BLaER1 treated with 17β-estradiol and CSF1 and Interleukin-3, amounts not matched to agents 10 nM and 100 nM (cell line): Measurements from ENCODE around the gene AUH.

ENCODE experiments used
- H3K27ac ChIP-seq, 11 experiments: shearing (Covaris generic); formaldehyde crosslinking; 2 replicates each; pipeline ENCODE4 v1.8.1; 2022
- H3K27me3 ChIP-seq, 11 experiments: shearing (Covaris generic); formaldehyde crosslinking; 2 replicates each; pipeline ENCODE4 v1.8.1; 2022
- H3K36me3 ChIP-seq, 11 experiments: shearing (Covaris generic); formaldehyde crosslinking; 2 replicates each; pipeline ENCODE4 v1.8.1; 2022
- H3K4me1 ChIP-seq, 10 experiments: shearing (Covaris generic); formaldehyde crosslinking; 2 replicates each; pipeline ENCODE4 v1.8.1; 2022
- H3K4me2 ChIP-seq, 11 experiments: shearing (Covaris generic); formaldehyde crosslinking; 2 replicates each; pipeline ENCODE4 v1.8.1; 2022
- H3K4me3 ChIP-seq, 10 experiments: shearing (Covaris generic); formaldehyde crosslinking; 2 replicates each; pipeline ENCODE4 v1.8.1; 2022
- H3K9ac ChIP-seq, 11 experiments: shearing (Covaris generic); formaldehyde crosslinking; 2 replicates each; pipeline ENCODE4 v1.8.1; 2022
- H3K9me3 ChIP-seq, 11 experiments: shearing (Covaris generic); formaldehyde crosslinking; replicated peaks in 1 of 11; 2 replicates each; pipeline ENCODE4 v1.8.1; 2022
- H4K20me1 ChIP-seq, 11 experiments: shearing (Covaris generic); formaldehyde crosslinking; 2 replicates each; pipeline ENCODE4 v1.8.1; 2022
- Cebpa-rat ChIP-seq, 11 experiments: shearing (Covaris generic); IDR thresholded peaks; 2 replicates each; pipeline ENCODE4 v1.8.1; 2022

AUH gene

DNA sequence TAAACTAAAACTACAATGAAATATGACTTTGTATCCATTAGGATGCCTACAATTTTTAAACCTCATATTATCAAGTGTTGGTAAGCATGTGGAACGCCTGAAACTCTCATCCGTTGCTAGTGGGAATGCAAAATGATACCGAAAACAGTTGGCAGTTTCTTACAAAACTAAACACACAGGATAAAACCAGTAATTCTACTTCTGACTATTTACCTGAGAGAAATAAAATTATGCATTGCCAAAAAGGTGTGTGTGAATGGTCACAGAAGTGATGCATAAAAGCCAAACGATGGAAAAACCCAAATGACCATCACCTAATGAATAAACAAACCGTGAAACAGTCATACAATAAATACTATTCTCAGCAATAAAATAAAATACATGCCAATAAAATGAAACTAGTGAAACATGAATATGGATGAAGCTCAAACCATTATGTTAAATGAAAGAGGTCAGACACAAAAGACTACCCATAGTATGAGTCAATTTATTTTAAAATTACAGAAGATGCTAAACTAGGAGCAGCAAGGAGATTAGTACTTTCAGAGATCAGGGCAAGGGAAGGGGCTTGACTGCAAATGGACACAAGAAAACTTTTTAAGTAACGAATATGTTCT lies 13.4 kb downstream of the AUH start:
- no peaks in the 10 kb centered on the region for H4K20me1 ChIP-seq
- H3K27ac ChIP-seq, result no peak overlapping the region
- TF ChIP-seq Cebpa-rat (IDR thresholded peaks at IDR 0.05), result no peak
- no peak overlapping the region for H3K4me3 ChIP-seq
- H3K9me3 ChIP-seq, result no peaks in the 10 kb centered on the region
- H3K4me1 ChIP-seq, result no peaks in the 10 kb centered on the region
- no peak overlapping the region for H3K9ac ChIP-seq
- no peaks in the 10 kb centered on the region for H3K27me3 ChIP-seq
- H3K36me3 ChIP-seq, result peaks cover 4 to 63% (median 33%) of the 10 kb centered on the region in 11 experiments; a peak in 21 of 22 replicates
- H3K4me2 ChIP-seq, result no peak overlapping the region

DNA sequence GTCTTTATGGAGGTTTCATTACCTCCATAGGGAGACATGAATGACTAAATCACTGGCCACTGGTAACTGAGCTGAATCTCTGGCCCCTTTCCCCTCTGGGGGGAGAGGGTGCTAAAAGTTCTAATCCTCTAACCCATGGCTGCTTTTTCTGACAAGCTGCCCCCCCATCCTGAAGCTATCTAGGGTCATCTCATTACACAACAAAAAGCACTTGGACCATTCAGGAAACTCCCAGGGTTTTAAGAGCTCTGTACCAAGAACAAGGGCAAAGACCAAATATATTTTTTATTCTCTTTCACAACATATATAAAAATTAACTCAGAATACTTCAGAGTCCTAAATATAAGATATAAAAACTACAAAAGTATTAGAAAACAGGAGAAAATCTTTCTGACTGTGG lies 14.3 kb downstream of the AUH start:
- no peaks in the 10 kb centered on the region for H3K4me1 ChIP-seq
- TF ChIP-seq Cebpa-rat (IDR thresholded peaks at IDR 0.05), result no peak
- H3K9me3 ChIP-seq, result peaks cover 0 to 5% (median under 1%) of the 10 kb centered on the region in 11 experiments; a peak in 8 of 22 replicates
- no peaks in the 10 kb centered on the region for H4K20me1 ChIP-seq
- no peaks in the 10 kb centered on the region for H3K27me3 ChIP-seq
- H3K4me3 ChIP-seq, result no peak overlapping the region
- peaks cover 10 to 63% (median 34%) of the 10 kb centered on the region in 11 experiments for H3K36me3 ChIP-seq
- H3K27ac ChIP-seq, result no peak overlapping the region
- H3K4me2 ChIP-seq, result no peak overlapping the region
- no peak overlapping the region for H3K9ac ChIP-seq

DNA sequence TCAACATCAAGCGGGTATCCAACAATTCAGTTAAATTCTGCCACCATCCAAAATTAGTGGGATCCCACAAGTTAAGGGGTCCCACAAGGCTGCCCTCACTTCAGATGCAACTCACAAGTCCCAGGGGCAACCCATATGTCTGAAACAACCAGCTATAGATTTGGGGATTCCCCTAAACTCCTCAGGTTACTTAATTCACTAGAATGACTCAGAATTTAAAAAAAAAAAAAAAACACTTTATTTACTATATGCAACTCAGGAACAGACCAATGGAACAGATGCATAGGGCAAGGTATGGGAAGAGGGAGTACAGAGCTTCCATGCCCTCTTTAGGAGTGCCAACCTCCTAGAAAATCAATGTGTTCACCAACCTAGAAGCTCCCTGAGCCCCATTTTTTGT lies 15.1 kb downstream of the AUH start:
- H3K36me3 ChIP-seq, result peaks cover 17 to 63% (median 34%) of the 10 kb centered on the region in 11 experiments
- H3K4me2 ChIP-seq, result no peak overlapping the region
- peaks cover 0 to 12% (median 6%) of the 10 kb centered on the region in 11 experiments; a peak in 13 of 22 replicates for H3K9me3 ChIP-seq
- H3K9ac ChIP-seq, result no peak overlapping the region
- no peaks in the 10 kb centered on the region for H4K20me1 ChIP-seq
- H3K4me1 ChIP-seq, result no peaks in the 10 kb centered on the region
- H3K4me3 ChIP-seq, result no peak overlapping the region
- no peak overlapping the region for H3K27ac ChIP-seq
- no peaks in the 10 kb centered on the region for H3K27me3 ChIP-seq
- no peak for TF ChIP-seq Cebpa-rat (IDR thresholded peaks at IDR 0.05)

DNA sequence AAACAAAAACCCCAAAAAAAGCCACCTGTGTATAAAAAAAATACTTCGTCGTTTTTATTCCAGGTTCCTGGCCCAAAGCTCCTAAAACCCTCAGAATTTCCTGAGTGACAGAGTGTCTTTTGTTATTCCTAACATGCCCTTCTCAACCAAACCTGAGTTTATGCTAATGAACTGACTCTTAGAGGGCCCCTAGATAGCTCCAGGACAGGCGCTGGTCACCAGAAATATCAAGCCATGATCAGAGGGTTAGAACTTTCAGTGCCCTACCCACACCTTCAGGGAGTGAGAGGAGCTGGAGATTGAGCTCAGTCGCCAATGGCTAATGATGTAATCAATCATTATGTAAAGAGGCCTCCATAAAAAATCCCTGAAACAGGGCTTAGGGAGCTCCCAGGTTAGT lies 15.7 kb downstream of the AUH start:
- peaks cover 22 to 63% (median 34%) of the 10 kb centered on the region in 11 experiments for H3K36me3 ChIP-seq
- no peaks in the 10 kb centered on the region for H4K20me1 ChIP-seq
- H3K4me1 ChIP-seq, result no peaks in the 10 kb centered on the region
- H3K9ac ChIP-seq, result no peak overlapping the region
- TF ChIP-seq Cebpa-rat (IDR thresholded peaks at IDR 0.05), result no peak
- no peak overlapping the region for H3K4me2 ChIP-seq
- H3K4me3 ChIP-seq, result no peak overlapping the region
- no peak overlapping the region for H3K27ac ChIP-seq
- peaks cover 0 to 14% (median 6%) of the 10 kb centered on the region in 11 experiments; a peak in 13 of 22 replicates for H3K9me3 ChIP-seq
- H3K27me3 ChIP-seq, result no peaks in the 10 kb centered on the region

DNA sequence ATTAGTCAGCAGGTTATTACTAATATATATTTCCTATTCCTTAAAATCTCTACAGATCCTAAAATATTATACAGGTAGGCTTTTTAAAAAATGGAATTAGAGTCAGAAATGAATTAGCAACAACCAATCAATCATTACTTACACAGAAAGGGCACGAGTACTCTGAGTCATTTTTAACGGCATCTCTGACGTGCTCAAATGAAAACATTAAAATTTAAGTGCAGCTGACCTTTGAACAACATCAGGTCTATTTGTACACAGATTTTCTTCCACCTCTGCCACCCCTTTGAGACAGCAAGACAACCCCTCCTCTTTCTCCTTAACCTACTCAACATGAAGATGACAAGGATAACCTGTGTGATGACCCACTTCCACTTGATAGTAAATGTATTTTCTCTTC lies 19.1 kb downstream of the AUH start:
- Histone ChIP-seq H3K4me2 (no peak overlapping the region), H3K27ac (no peak overlapping the region), H3K9ac (no peak overlapping the region), H3K36me3 (peaks cover 32 to 79% (median 55%) of the 10 kb centered on the region in 11 experiments), H3K4me3 (no peak overlapping the region), H3K9me3 (peaks cover 0 to 14% (median 7%) of the 10 kb centered on the region in 11 experiments; a peak in 13 of 22 replicates), H4K20me1 (no peaks in the 10 kb centered on the region), H3K27me3 (no peaks in the 10 kb centered on the region), H3K4me1 (no peaks in the 10 kb centered on the region)
- TF ChIP-seq Cebpa-rat (IDR thresholded peaks at IDR 0.05), result no peak

DNA sequence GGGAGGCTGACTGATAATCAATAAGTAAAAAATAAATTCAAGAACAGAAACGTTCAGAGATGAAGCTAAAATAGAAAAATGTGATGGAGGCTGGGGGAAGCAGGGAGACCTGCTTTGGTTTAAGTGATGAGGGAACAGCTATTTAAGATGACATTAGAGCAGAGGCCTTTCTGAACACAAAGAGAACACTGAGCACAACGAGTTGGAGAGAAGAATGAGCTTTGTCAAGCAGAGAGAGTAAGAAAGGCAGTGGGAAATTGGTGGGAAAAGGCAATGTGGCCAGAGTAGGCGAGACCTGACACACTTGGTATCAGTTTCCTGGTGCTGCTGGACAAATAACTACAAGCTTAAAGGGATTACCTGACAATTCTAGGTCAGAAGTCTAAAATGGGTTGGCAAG lies 20.0 kb downstream of the AUH start:
- Histone ChIP-seq H3K27ac (no peak overlapping the region), H3K27me3 (no peaks in the 10 kb centered on the region), H3K36me3 (peaks cover 32 to 81% (median 55%) of the 10 kb centered on the region in 11 experiments), H3K4me3 (no peak overlapping the region), H4K20me1 (no peaks in the 10 kb centered on the region), H3K4me1 (no peaks in the 10 kb centered on the region), H3K9ac (no peak overlapping the region), H3K4me2 (no peak overlapping the region), H3K9me3 (peaks cover 0 to 14% (median 7%) of the 10 kb centered on the region in 11 experiments; a peak in 13 of 22 replicates)
- no peak for TF ChIP-seq Cebpa-rat (IDR thresholded peaks at IDR 0.05)

DNA sequence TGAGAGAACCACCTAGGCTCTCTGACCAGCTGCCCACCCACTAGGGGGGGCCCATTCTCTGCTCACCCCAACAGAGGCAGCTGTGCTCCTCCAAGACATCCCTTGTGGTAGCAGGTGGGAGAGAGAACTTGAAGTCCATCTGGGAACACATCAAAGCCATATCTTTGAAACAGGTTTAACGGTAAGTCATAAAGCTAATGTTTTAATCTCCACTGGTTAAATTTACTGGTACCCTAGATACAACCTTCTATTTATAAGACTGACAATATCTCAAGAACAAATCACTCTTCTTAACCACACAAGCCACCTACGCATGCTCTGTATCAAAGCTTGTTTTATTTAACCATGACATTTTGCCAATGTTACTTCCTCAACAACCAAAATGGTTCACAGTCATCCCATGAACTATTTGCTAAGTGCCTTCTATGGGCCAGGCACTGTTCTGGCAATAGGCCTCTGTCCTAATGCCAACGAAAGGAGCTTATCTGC lies 20.4 kb downstream of the AUH start:
- Histone ChIP-seq H3K4me3 (no peak overlapping the region), H3K36me3 (peaks cover 32 to 79% (median 55%) of the 10 kb centered on the region in 11 experiments), H3K9ac (no peak overlapping the region), H3K4me2 (no peak overlapping the region), H3K27me3 (no peaks in the 10 kb centered on the region), H3K27ac (no peak overlapping the region), H3K9me3 (peaks cover 0 to 14% (median 7%) of the 10 kb centered on the region in 11 experiments; a peak in 13 of 22 replicates), H3K4me1 (no peaks in the 10 kb centered on the region), H4K20me1 (no peaks in the 10 kb centered on the region)
- TF ChIP-seq Cebpa-rat (IDR thresholded peaks at IDR 0.05), result no peak

DNA sequence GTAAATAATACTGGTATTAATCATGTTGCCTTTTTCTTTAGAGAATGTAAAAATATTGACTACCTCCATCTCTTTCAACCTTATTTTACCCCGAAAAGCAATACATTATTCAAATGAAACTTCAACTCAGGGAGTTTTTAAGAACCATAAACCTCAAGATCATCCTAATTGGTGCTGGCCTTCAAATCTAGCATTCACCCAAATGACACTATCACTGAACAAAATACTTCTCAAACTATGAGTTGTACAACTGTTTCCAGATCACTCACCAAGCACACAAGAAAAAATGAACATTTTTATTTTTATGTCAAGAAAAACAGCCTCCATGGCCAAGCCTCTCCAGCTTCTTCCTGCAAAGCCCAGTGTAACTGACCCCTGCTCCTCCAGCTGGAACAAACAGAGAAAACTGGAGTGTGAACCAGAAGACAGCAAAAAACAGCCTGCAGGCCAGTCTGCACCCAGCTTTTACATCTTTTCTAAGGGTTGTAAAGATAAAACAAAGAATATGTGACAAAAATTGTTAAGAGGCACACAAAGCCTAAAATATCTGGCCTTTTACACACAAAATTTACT lies 21.2 kb downstream of the AUH start:
- Histone ChIP-seq H3K27ac (no peak overlapping the region), H3K4me3 (no peak overlapping the region), H3K4me2 (no peak overlapping the region), H3K4me1 (no peaks in the 10 kb centered on the region), H3K36me3 (peaks cover 32 to 79% (median 55%) of the 10 kb centered on the region in 11 experiments), H3K9me3 (peaks cover 0 to 14% (median 7%) of the 10 kb centered on the region in 11 experiments; a peak in 13 of 22 replicates), H4K20me1 (no peaks in the 10 kb centered on the region), H3K27me3 (no peaks in the 10 kb centered on the region), H3K9ac (no peak overlapping the region)
- TF ChIP-seq Cebpa-rat (IDR thresholded peaks at IDR 0.05), result no peak

DNA sequence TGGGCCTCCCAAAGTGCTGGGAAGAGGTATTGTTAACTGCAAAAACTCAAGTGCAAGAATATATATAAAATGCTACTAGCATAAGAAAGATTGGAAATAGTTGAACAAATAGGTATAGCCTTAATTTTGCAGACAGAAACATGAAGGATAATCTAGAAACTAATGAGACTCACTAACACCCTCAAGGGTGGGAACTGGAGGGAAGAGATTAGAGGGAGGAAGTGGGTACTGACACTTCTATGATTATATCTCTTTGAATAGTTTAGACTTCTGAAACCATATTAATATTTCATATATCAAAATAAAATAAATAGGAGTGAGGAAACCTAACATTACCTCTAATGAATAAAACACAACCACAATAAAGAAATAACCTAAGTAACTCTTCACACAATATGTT lies 23.0 kb downstream of the AUH start:
- no peaks in the 10 kb centered on the region for H3K27me3 ChIP-seq
- peaks cover 0 to 14% (median 7%) of the 10 kb centered on the region in 11 experiments; a peak in 13 of 22 replicates for H3K9me3 ChIP-seq
- no peak overlapping the region for H3K27ac ChIP-seq
- peaks cover 32 to 69% (median 49%) of the 10 kb centered on the region in 11 experiments for H3K36me3 ChIP-seq
- no peaks in the 10 kb centered on the region for H4K20me1 ChIP-seq
- H3K4me1 ChIP-seq, result peaks cover 0 to 8% (median 0%) of the 10 kb centered on the region in 10 experiments; a peak in 3 of 20 replicates
- H3K4me3 ChIP-seq, result no peak overlapping the region
- H3K9ac ChIP-seq, result no peak overlapping the region
- no peak overlapping the region for H3K4me2 ChIP-seq
- TF ChIP-seq Cebpa-rat (IDR thresholded peaks at IDR 0.05), result no peak
